Type B pancreatic cell (in vitro differentiated cells): ENCODE data around the gene TEX19. TPM values are rescaled to one million over a fixed set of nuclear protein-coding genes. Genes with fewer than 3 reads are reported as not detected.

Experiments
- DNase-seq: peaks from one replicate; pipeline ENCODE4 v3.0.0; 2021; ENCODE audit warnings: mixed read lengths; ENCODE audit not compliant: unreplicated experiment; ENCODE audit errors: extremely low spot score
- H3K27ac Mint-ChIP-seq: 2 replicates; pipeline ENCODE4 v1.8.0; 2021; ENCODE audit warnings: mild to moderate bottlenecking, mixed read lengths
- H3K27me3 Mint-ChIP-seq: 2 replicates; pipeline ENCODE4 v1.8.0; 2021; ENCODE audit warnings: mixed read lengths
- H3K36me3 Mint-ChIP-seq: 2 replicates; pipeline ENCODE4 v1.8.0; 2021; ENCODE audit warnings: mixed read lengths
- H3K4me1 Mint-ChIP-seq: one replicate; pipeline ENCODE4 v1.8.0; 2021; ENCODE audit warnings: mixed read lengths; ENCODE audit not compliant: unreplicated experiment
- H3K4me3 Mint-ChIP-seq: 2 replicates; pipeline ENCODE4 v1.8.0; 2021; ENCODE audit warnings: mild to moderate bottlenecking, mixed read lengths
- H3K9me3 Mint-ChIP-seq: 2 replicates; pipeline ENCODE4 v1.8.0; 2021; ENCODE audit warnings: mixed read lengths
- total RNA-seq: library from RNA; stranded (reverse); gene quantifications from 2 replicates; pipeline ENCODE4 v1.2.1, GENCODE V29; 2021; ENCODE audit warnings: low replicate concordance
- TF ChIP-seq, protein P1 (sequence below): fragments of 200-600 bp; sonication (generic); conservative IDR thresholded peaks from 2 replicates; pipeline ENCODE4 v1.5.0; 2021; ENCODE audit warnings: antibody characterized with exemption, mild to moderate bottlenecking

The TEX19 gene
- total RNA-seq, 1 donor from 2014 or later, result 0.14 TPM

DNA sequence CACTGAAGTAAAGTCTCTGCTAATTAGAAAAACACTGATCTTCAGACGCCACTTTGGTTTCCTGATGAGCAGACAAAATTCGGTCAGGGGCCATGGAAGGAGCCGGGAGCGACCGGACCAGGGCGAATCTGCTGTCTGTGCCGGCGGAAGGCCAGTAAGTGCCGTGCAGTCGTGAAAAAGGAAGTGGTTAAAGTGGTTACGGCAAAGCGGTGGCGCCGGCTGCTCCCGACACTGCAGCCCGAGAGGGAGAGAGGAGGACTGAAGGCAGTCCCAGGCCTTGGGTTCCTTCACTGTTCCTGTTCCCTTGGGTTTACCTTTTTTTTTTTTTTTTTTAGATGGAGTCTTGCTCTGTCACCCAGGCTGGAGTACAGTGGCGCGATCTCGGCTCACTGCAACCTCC lies 41.8 kb downstream of the TEX19 start:
- no peaks in the 10 kb centered on the region for H3K9me3 Mint-ChIP-seq
- H3K27me3 Mint-ChIP-seq, result no peaks in the 10 kb centered on the region
- DNase-seq, result no peak
- no peak overlapping the region for H3K27ac Mint-ChIP-seq
- peaks cover 6% of the 10 kb centered on the region for H3K4me1 Mint-ChIP-seq
- peaks cover 11% of the 10 kb centered on the region for H3K36me3 Mint-ChIP-seq
- H3K4me3 Mint-ChIP-seq, result no peak overlapping the region
- TF ChIP-seq, protein P1, sequence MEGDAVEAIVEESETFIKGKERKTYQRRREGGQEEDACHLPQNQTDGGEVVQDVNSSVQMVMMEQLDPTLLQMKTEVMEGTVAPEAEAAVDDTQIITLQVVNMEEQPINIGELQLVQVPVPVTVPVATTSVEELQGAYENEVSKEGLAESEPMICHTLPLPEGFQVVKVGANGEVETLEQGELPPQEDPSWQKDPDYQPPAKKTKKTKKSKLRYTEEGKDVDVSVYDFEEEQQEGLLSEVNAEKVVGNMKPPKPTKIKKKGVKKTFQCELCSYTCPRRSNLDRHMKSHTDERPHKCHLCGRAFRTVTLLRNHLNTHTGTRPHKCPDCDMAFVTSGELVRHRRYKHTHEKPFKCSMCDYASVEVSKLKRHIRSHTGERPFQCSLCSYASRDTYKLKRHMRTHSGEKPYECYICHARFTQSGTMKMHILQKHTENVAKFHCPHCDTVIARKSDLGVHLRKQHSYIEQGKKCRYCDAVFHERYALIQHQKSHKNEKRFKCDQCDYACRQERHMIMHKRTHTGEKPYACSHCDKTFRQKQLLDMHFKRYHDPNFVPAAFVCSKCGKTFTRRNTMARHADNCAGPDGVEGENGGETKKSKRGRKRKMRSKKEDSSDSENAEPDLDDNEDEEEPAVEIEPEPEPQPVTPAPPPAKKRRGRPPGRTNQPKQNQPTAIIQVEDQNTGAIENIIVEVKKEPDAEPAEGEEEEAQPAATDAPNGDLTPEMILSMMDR, result no peak

DNA sequence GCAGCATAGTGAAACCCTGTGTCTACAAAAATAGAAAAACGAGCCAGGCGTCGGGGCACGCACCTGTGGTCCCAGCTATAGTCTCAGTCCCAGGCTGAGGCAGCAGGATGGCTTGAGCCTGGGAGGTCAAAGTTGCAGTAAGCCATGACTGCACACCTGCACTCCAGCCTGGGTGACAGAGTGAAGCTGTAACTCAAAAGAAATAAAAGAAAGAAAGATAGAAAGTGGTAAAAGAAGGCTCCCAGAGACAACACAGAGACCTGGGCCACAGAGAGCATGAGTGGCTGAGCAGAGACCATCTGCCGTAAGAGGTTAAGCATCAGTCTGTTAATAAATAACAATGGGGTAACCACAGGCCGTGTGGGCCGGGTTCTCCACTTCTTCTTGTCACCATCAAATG lies 43.8 kb downstream of the TEX19 start:
- no peaks in the 10 kb centered on the region for H3K27me3 Mint-ChIP-seq
- peaks cover 10% of the 10 kb centered on the region for H3K36me3 Mint-ChIP-seq
- DNase-seq, result no peak
- TF ChIP-seq, protein P1, result no peak
- H3K27ac Mint-ChIP-seq, result no peak overlapping the region
- no peaks in the 10 kb centered on the region for H3K9me3 Mint-ChIP-seq
- H3K4me1 Mint-ChIP-seq, result peaks cover 6% of the 10 kb centered on the region
- no peak overlapping the region for H3K4me3 Mint-ChIP-seq

DNA sequence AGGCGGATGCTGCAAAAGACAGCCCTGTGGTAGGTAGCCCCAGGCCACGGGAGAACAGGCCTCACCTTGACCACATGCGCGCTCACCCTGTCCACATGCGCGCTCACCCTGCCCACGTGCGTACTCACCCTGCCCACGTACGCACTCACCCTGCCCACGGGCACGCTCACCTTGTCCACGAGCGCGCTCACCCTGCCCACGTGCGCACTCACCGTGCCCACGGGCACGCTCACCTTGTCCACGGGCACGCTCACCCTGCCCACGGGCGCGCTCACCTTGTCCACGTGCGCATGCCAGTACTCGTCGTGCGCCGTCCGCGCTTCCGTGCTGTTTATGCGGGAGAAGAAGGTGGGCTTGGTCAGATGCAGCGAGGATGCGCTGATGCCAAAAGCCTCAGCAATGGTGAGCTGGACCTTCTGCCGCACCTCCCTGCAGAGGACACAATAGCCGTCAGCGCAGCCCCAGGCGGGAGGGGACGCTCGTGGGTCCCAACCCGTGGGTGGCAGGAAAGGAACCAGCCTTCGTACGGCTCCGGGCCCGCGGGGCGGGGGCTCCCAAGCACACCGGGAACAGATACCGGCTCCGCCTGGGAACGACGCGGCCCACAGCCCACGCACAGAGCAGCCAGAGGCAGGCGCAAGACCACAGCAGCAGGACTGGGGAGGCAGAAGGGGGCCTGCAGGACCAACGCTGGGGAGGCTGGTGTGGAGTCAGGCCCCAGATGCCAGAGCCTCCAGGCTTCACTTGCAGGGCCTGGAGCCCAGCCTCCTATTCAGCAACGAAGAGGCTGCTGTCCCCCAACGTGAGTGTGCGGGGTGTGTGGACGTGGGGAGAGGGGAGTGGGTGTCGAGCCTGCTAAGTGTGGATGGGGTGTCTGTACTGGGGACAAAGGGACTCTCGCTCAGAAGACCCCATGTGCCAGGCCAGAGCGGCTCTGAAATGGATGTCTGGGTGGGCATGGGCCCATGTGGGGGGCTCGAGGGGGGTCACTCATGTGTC lies 44.9 kb downstream of the TEX19 start:
- DNase-seq, result no peak
- Mint-ChIP-seq H3K9me3 (no peaks in the 10 kb centered on the region), H3K27ac (no peak overlapping the region), H3K36me3 (peaks cover 10% of the 10 kb centered on the region), H3K4me3 (no peak overlapping the region), H3K27me3 (no peaks in the 10 kb centered on the region), H3K4me1 (peaks cover 6% of the 10 kb centered on the region)
- TF ChIP-seq, protein P1, result no peak

DNA sequence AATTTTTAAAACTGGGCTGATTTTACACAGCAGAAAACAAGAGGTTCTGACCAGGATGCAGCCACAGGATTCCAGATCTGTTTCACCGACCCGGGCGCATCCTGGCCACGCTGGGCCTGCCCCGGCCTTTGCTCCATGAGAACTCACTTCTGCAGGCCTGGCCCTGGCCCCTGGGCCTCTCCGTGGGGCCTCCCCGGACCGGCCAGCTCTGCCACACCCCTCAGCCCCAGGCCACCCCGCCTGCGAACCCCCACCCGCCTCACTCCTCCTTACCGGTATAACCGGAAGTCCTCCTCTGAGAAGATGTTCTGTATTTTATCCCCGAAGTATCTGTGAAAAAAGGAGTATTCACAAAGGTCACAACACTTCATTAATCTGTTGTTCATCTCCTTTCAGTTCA lies 46.0 kb downstream of the TEX19 start:
- Mint-ChIP-seq H3K4me1 (no peaks in the 10 kb centered on the region), H3K27me3 (no peaks in the 10 kb centered on the region), H3K36me3 (peaks cover 10% of the 10 kb centered on the region), H3K27ac (no peak overlapping the region), H3K4me3 (no peak overlapping the region), H3K9me3 (no peaks in the 10 kb centered on the region)
- TF ChIP-seq, protein P1, result no peak
- no peak for DNase-seq

DNA sequence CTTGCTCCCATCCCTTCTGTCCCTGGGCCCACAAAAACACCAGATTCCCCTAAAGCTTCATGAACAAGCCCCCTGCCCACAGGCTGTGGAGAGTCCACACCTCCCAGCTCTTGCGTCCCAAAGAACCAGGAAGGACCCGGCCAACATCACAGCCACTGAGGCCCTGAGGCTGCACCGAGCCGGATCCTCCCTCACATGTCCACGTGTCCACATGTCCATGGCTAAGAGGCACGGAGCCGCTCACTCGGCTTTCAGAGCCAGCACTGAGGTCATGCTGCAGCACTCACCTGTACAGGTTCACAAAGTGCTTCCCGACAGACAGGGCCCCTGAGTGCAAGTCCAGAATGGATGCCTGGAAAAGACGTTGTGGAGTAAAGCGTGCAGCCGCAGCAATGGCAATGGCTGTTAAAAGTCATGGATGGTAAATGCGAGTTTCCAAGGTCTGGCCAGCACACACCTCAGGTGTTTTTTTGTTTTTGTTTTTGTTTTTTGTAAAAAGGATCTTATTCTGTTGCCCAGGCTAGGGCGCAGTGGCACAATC lies 47.2 kb downstream of the TEX19 start:
- TF ChIP-seq, protein P1, result no peak
- no peak for DNase-seq
- Mint-ChIP-seq H3K4me1 (no peaks in the 10 kb centered on the region), H3K9me3 (no peaks in the 10 kb centered on the region), H3K4me3 (no peak overlapping the region), H3K27ac (no peak overlapping the region), H3K27me3 (no peaks in the 10 kb centered on the region), H3K36me3 (peaks cover 10% of the 10 kb centered on the region)
